H1 (cell line): ENCODE results near the gene TTC6.

ENCODE experiments used
- EZH2 ChIP-seq: fragments of 200-600 bp; sonication (generic); IDR thresholded peaks from 2 replicates; pipeline ENCODE4 v1.7.1; 2012; ENCODE audit warnings: low read depth, mild to moderate bottlenecking, moderate library complexity, low read length, inconsistent platforms; ENCODE audit not compliant: severe bottlenecking
- HDAC2 ChIP-seq, 2 experiments: fragments of 300-600 bp in 1 of 2; sonication (generic) in 1 of 2; IDR thresholded peaks; 2 replicates each; pipeline ENCODE4 v1.6.1; 2011 to 2012; ENCODE audit warnings: low read depth in 2 of 2, low read length in 2 of 2, mild to moderate bottlenecking in 2 of 2, moderate library complexity in 2 of 2, borderline replicate concordance in 1 of 2, inconsistent platforms in 1 of 2
- JUND ChIP-seq: IDR thresholded peaks from 2 replicates; pipeline ENCODE4 v1.6.1; 2011; ENCODE audit warnings: mild to moderate bottlenecking, improper control_type of control experiment, low read length
- KDM1A ChIP-seq: fragments of 200-600, 300-600 bp; sonication (generic); IDR thresholded peaks from 2 replicates; pipeline ENCODE4 v1.7.1; 2016; ENCODE audit warnings: mild to moderate bottlenecking, low read length, borderline replicate concordance
- POLR2AphosphoS5 ChIP-seq: IDR thresholded peaks from 2 replicates; pipeline ENCODE4 v1.6.1; 2011; ENCODE audit warnings: low read depth, low read length
- SAP30 ChIP-seq: fragments of 300-600 bp; sonication (generic); IDR thresholded peaks from 2 replicates; pipeline ENCODE4 v1.7.1; 2012; ENCODE audit warnings: low read length, moderate library complexity, mild to moderate bottlenecking, inconsistent platforms; ENCODE audit not compliant: insufficient read depth, insufficient replicate concordance
- SIN3A ChIP-seq, 2 experiments: IDR thresholded peaks in 1 of 2; conservative IDR thresholded peaks in 1 of 2; 2 replicates each; pipeline ENCODE4 v1.6.1; 2011 to 2012; ENCODE audit warnings: low read length in 2 of 2, improper control_type of control experiment in 1 of 2, low read depth in 1 of 2, mild to moderate bottlenecking in 1 of 2
- SRF ChIP-seq: IDR thresholded peaks from 2 replicates; pipeline ENCODE4 v1.6.1; 2011; ENCODE audit warnings: mild to moderate bottlenecking, low read depth, low read length, moderate library complexity
- TCF12 ChIP-seq: IDR thresholded peaks from 2 replicates; pipeline ENCODE4 v1.6.1; 2011; ENCODE audit warnings: low read depth, mild to moderate bottlenecking, low read length
- TF ChIP-seq, protein P1 (sequence below), 3 experiments: IDR thresholded peaks; 1 replicate in 2 of 3; 2 replicates in 1 of 3; pipeline versions ENCODE4 v1.5.1 to v1.6.1; 2011; ENCODE audit warnings: low read length in 3 of 3, mild to moderate bottlenecking in 3 of 3, inconsistent platforms in 2 of 3, low read depth in 1 of 3, moderate library complexity in 1 of 3; ENCODE audit not compliant: insufficient read depth in 1 of 3; ENCODE audit errors: control extremely low read depth in 1 of 3
- TF ChIP-seq, protein P2 (sequence below): IDR thresholded peaks from 2 replicates; pipeline ENCODE4 v1.6.1; 2012; ENCODE audit warnings: inconsistent platforms
- TF ChIP-seq, protein P3 (sequence below): IDR thresholded peaks from 2 replicates; pipeline ENCODE4 v1.6.1; 2011; ENCODE audit warnings: low read length, improper control_type of control experiment

DNA sequence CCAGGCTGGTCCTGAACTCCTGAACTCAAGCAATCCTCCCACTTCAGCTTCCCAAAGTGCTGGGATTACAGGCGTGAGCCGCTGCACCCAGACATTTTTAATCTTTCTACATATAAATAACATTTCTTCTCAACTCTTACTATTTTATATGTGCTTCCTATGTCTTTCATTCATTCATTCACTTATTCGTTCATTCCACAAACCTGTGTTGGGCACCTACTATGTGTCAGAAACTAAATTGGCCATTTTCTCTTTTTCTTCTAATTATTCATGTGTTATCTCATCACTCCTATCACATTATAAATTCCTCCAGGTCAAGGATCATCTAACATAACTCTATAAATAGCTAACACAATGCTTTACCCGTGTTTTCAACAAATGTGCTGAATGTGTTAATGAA lies 24.0 kb upstream of the TTC6 start:
- TF ChIP-seq POLR2AphosphoS5 (no peak), KDM1A (no peak), EZH2 (no peak), SAP30 (no peak), JUND (no peak), TCF12 (no peak), SIN3A (conservative IDR thresholded peaks at IDR 0.05 in 1 of 2, IDR thresholded peaks at IDR 0.05 in 1 of 2; ENCODE audit: low read depth in 1 of 2, low read length in 2 of 2) (no peak), HDAC2 (IDR thresholded peaks at IDR 0.05; ENCODE audit: borderline replicate concordance in 1 of 2, low read depth in 2 of 2, low read length in 2 of 2) (no peak), SRF (no peak)
- TF ChIP-seq, protein P1, sequence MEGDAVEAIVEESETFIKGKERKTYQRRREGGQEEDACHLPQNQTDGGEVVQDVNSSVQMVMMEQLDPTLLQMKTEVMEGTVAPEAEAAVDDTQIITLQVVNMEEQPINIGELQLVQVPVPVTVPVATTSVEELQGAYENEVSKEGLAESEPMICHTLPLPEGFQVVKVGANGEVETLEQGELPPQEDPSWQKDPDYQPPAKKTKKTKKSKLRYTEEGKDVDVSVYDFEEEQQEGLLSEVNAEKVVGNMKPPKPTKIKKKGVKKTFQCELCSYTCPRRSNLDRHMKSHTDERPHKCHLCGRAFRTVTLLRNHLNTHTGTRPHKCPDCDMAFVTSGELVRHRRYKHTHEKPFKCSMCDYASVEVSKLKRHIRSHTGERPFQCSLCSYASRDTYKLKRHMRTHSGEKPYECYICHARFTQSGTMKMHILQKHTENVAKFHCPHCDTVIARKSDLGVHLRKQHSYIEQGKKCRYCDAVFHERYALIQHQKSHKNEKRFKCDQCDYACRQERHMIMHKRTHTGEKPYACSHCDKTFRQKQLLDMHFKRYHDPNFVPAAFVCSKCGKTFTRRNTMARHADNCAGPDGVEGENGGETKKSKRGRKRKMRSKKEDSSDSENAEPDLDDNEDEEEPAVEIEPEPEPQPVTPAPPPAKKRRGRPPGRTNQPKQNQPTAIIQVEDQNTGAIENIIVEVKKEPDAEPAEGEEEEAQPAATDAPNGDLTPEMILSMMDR (IDR thresholded peaks at IDR 0.05; ENCODE audit: control extremely low read depth in 1 of 3, insufficient read depth in 1 of 3, low read depth in 1 of 3, low read length in 3 of 3) = no peak
- TF ChIP-seq, protein P2, sequence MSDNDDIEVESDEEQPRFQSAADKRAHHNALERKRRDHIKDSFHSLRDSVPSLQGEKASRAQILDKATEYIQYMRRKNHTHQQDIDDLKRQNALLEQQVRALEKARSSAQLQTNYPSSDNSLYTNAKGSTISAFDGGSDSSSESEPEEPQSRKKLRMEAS = no peak
- TF ChIP-seq, protein P3, sequence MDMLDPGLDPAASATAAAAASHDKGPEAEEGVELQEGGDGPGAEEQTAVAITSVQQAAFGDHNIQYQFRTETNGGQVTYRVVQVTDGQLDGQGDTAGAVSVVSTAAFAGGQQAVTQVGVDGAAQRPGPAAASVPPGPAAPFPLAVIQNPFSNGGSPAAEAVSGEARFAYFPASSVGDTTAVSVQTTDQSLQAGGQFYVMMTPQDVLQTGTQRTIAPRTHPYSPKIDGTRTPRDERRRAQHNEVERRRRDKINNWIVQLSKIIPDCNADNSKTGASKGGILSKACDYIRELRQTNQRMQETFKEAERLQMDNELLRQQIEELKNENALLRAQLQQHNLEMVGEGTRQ = no peak
